CD4-positive, alpha-beta memory T cell (primary cell): Measurements from ENCODE around the gene VAV2. TPM values are rescaled to one million over a fixed set of nuclear protein-coding genes. Genes with fewer than 3 reads are reported as not detected.

ENCODE experiments used
- CTCF ChIA-PET: fragments of 350-600 bp; sonication (Branson Sonifier 250); formaldehyde crosslinking; loops from one replicate; lab custom pipeline; 2021; ENCODE audit warnings: inconsistent platforms; ENCODE audit not compliant: partially characterized antibody; lab: Charles Lee
- POLR2A ChIA-PET: fragments of 350-600 bp; sonication (Branson Sonifier 250); formaldehyde crosslinking; loops from one replicate; lab custom pipeline; 2021; ENCODE audit not compliant: partially characterized antibody; lab: Charles Lee
- DNase-seq, 5 donors: peaks; one replicate each; pipeline versions ENCODE4 v3.0.0 to v3.0.0-alpha.2; 2020 to 2022; ENCODE audit warnings: mixed read lengths in 1 of 5
- H3K27ac ChIP-seq: one replicate; pipeline ENCODE4 v1.7.0; 2013; ENCODE audit warnings: low read depth, low read length
- H3K27me3 ChIP-seq: 2 replicates; pipeline ENCODE4 v1.7.0; 2013; ENCODE audit warnings: mild to moderate bottlenecking, low read length, moderate library complexity; ENCODE audit not compliant: insufficient read depth
- H3K36me3 ChIP-seq: 2 replicates; pipeline ENCODE4 v1.7.0; 2013; ENCODE audit warnings: mild to moderate bottlenecking, low read length, moderate library complexity; ENCODE audit not compliant: insufficient read depth
- H3K4me1 ChIP-seq: 2 replicates; pipeline ENCODE4 v1.7.0; 2013; ENCODE audit warnings: mild to moderate bottlenecking, low read length, moderate library complexity; ENCODE audit not compliant: insufficient read depth
- H3K4me3 ChIP-seq, 2 donors: one replicate each; pipeline ENCODE4 v1.7.0; 2013; ENCODE audit warnings: low read length in 2 of 2, mild to moderate bottlenecking in 1 of 2
- H3K9me3 ChIP-seq, 2 donors: one replicate each; pipeline ENCODE4 v1.7.0; 2013; ENCODE audit warnings: low read length in 2 of 2, control low read depth in 1 of 2; ENCODE audit not compliant: control insufficient read depth in 1 of 2
- H3K27ac Mint-ChIP-seq, 7 donors: one replicate each; pipeline ENCODE4 v1.8.0; 2020 to 2021; ENCODE audit warnings: mixed read lengths in 7 of 7, mild to moderate bottlenecking in 6 of 7, inconsistent platforms in 3 of 7, moderate library complexity in 3 of 7
- H3K27me3 Mint-ChIP-seq, 2 donors: one replicate each; pipeline ENCODE4 v1.8.0; 2020 to 2021; ENCODE audit warnings: mixed read lengths in 2 of 2
- H3K36me3 Mint-ChIP-seq, 2 donors: one replicate each; pipeline ENCODE4 v1.8.0; 2020 to 2021; ENCODE audit warnings: mixed read lengths in 2 of 2, inconsistent platforms in 1 of 2, mild to moderate bottlenecking in 1 of 2
- H3K4me1 Mint-ChIP-seq, 4 donors: one replicate each; pipeline ENCODE4 v1.8.0; 2020 to 2021; ENCODE audit warnings: mixed read lengths in 4 of 4, mild to moderate bottlenecking in 1 of 4
- H3K4me3 Mint-ChIP-seq, 8 donors: one replicate each; pipeline ENCODE4 v1.8.0; 2020 to 2021; ENCODE audit warnings: mixed read lengths in 8 of 8, mild to moderate bottlenecking in 7 of 8, moderate library complexity in 6 of 8, inconsistent platforms in 3 of 8
- H3K9me3 Mint-ChIP-seq, 8 donors: one replicate each; pipeline ENCODE4 v1.8.0; 2020 to 2021; ENCODE audit warnings: mixed read lengths in 8 of 8, mild to moderate bottlenecking in 5 of 8, inconsistent platforms in 3 of 8, moderate library complexity in 1 of 8
- intact Hi-C: fragments of 100-400 bp; cut with micrococcal nuclease; formaldehyde crosslinking; loops from one replicate; pipeline ENCODE4 v1.15.1; 2023
- polyA plus RNA-seq, 2 donors: library from polyadenylated mRNA; unstranded; fragments of 300-500 nt; fragmentation: Illumina TruSeq; gene quantifications; one replicate each; pipeline ENCODE4 v1.2.3, GENCODE V29; 2021
- total RNA-seq, 2 experiments: library from RNA; stranded (reverse); gene quantifications; one replicate each; pipeline ENCODE4 v1.2.3, GENCODE V29; 2021

VAV2 gene
- total and polyA plus RNA-seq, 4 experiments from 2014 or later: 0.26 to 3.0 (median 1.0) TPM

- H3K27me3 ChIP-seq: no peaks in the 10 kb centered on the region
- Mint-ChIP-seq H3K36me3 (no peaks in the 10 kb centered on the region), H3K4me1 (no peaks in the 10 kb centered on the region), H3K27ac (no peak overlapping the region), H3K9me3 (peaks cover 0 to 1% (median 0%) of the 10 kb centered on the region in 8 donors), H3K27me3 (no peaks in the 10 kb centered on the region), H3K4me3 (no peak overlapping the region)
- H3K4me3 ChIP-seq: no peak overlapping the region
- no peak overlapping the region for H3K27ac ChIP-seq
- H3K36me3 ChIP-seq: no peaks in the 10 kb centered on the region
- intact Hi-C loops: no loop called here
- DNase-seq: no peak
- ChIA-PET POLR2A (no interaction called here), CTCF (no interaction called here)
- no peaks in the 10 kb centered on the region for H3K9me3 ChIP-seq
- H3K4me1 ChIP-seq: no peaks in the 10 kb centered on the region
These were observed 166.4 kb downstream of the VAV2 start for GRCh38 chr9:133825555-133826218.

DNA sequence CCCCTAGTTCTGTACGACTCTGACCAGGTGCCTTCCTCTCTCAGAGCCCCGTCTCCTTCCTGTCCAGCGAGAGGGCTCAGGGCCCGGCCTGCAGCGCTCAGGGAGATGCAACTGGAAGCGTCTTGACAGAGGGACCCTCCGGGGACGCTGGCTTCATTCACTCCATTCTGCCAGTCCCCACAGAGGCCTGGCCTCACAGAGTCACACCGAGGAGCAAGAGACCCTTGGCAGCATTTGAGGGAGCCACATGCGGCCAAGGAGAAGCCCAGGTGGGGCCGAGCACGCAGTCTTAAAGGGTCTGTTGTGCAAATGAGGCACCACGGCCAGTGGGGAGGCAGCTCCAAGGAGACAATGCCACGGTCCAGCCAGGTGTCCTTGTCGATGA lies 167.3 kb downstream of the VAV2 start:
- Mint-ChIP-seq H3K27ac (no peak overlapping the region), H3K27me3 (no peaks in the 10 kb centered on the region), H3K4me1 (no peaks in the 10 kb centered on the region), H3K9me3 (peaks cover 0 to 1% (median 0%) of the 10 kb centered on the region in 8 donors), H3K36me3 (no peaks in the 10 kb centered on the region), H3K4me3 (no peak overlapping the region)
- Histone ChIP-seq H3K4me3 (no peak overlapping the region), H3K36me3 (no peaks in the 10 kb centered on the region), H3K27me3 (no peaks in the 10 kb centered on the region), H3K9me3 (no peaks in the 10 kb centered on the region), H3K4me1 (no peaks in the 10 kb centered on the region), H3K27ac (no peak overlapping the region)
- DNase-seq: no peak
- intact Hi-C loops: no loop called here
- CTCF ChIA-PET: no interaction called here
- POLR2A ChIA-PET: no interaction called here

DNA sequence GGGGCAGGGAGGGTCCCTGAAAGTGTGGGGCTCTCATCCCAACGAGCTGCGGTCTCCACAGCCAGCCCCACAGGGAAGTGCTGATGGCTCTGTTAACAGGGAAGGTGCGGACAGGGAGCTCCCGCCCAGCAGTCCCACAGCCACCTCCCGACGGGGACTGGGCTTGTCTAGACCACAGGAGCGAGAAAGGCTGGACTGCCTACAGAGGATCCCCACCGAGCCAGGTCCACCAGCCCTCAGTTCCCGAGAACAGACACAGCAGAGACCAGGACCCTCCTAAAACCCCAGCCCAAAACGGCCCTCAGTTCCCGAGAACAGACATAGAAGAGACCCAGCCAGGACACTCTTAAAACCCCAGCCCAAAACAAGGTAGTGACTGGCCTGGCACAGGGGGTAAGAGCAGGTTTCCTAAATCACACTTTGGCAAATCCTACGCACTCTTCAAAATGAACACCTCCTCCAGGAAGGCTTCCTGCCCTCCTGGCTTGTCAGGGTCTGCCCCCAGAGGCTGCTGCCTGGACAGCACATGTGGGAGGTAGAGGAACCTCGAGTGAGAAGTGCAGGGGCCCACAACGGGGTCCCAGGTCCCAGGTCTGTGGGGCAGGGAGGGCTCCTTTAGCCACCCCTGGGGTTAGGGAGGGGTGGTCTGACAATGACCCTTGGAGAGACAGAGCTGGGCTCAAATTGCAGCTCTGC lies 167.9 kb downstream of the VAV2 start:
- no peaks in the 10 kb centered on the region for H3K27me3 ChIP-seq
- no peak overlapping the region for H3K4me3 ChIP-seq
- H3K27ac ChIP-seq: no peak overlapping the region
- CTCF ChIA-PET: no interaction called here
- Mint-ChIP-seq H3K4me1 (no peaks in the 10 kb centered on the region), H3K27ac (no peak overlapping the region), H3K4me3 (no peak overlapping the region), H3K36me3 (no peaks in the 10 kb centered on the region), H3K27me3 (no peaks in the 10 kb centered on the region), H3K9me3 (peaks cover 0 to 1% (median 0%) of the 10 kb centered on the region in 8 donors)
- no peaks in the 10 kb centered on the region for H3K4me1 ChIP-seq
- no peaks in the 10 kb centered on the region for H3K9me3 ChIP-seq
- no peak for DNase-seq
- POLR2A ChIA-PET: no interaction called here
- no peaks in the 10 kb centered on the region for H3K36me3 ChIP-seq
- intact Hi-C loops: no loop called here

DNA sequence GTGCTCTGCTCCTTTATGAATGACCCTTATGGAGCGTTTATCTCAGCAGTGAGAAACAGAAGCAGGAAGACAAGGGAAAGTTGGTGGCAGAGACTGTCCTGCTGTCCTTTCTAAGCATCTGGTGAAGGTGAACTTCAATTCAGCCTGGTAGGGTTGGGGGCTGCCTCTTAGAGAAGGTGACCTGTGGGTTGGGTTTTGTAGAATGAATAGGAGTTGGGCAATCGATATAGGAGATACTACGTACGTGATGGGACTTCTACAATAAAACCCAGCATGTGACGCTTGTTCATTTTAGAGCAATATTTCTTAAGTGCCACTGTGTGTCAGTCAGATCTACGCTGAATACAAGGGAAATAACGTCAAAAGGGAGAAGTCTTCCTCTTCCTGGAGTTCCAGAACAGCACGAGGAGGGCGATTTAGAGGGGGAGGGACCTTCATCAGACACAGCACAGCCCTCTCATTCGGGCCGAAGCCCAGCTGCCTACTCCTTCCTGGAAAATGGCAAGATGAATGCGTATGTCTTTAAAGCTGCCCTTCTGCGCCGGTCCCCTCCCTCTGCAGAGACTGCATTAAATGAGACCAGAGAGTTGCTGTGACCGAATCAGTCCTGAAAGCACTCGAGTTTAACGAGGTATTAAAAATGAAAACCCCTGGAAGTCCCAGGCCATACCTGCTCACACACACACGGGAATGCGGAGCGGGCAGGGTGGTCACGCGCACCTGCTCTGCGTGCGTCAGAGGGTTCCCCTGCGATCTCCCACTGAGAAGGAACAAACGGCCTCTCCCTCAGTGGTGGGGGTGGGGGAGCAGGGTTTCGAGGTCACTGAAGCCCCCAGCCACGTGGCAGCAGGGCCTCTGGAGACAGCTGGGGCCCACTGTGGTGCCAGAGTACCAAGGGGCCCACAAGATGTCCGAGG lies 168.7 kb downstream of the VAV2 start:
- CTCF ChIA-PET: no interaction called here

DNA sequence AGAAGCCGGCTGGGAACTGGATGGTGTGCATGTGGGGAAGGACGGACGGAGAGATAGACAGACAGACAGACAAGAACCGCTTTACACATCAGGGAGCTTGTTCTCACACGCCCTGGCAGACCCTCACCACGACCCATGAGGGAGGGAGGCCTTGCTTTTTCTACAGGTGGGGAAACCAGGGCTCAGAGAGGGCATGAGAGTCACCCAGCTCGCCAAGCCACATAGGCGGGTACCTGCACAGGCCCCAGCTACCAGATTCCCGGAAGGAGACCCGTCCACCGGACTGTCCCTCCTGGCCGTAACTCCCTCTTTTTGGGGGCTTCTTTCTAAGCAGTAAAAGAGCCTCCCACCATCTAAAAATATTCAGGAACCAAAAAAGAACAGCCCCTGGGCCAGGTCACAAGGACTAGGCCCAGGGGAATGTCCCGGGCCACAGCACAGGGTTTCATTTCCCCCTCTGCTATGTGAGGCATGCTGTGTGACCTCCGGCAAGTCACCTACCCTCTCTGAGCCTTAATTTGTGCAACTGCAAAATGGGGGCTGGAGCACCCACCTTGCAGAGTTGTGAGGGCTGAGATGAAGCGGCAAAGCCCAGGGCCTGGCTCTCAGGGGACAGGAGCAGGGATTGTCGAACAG lies 169.6 kb downstream of the VAV2 start:
- DNase-seq: no peak
- Mint-ChIP-seq H3K27ac (no peak overlapping the region), H3K4me3 (no peak overlapping the region), H3K4me1 (no peaks in the 10 kb centered on the region), H3K27me3 (no peaks in the 10 kb centered on the region), H3K36me3 (no peaks in the 10 kb centered on the region), H3K9me3 (peaks cover 0 to 1% (median 0%) of the 10 kb centered on the region in 8 donors)
- no peaks in the 10 kb centered on the region for H3K27me3 ChIP-seq
- no peak overlapping the region for H3K27ac ChIP-seq
- no peaks in the 10 kb centered on the region for H3K36me3 ChIP-seq
- intact Hi-C loops: no loop called here
- no peak overlapping the region for H3K4me3 ChIP-seq
- H3K9me3 ChIP-seq: no peaks in the 10 kb centered on the region
- ChIA-PET CTCF (no interaction called here), POLR2A (no interaction called here)
- no peaks in the 10 kb centered on the region for H3K4me1 ChIP-seq

More for the DNA sequence above, 168.7 kb downstream of the VAV2 start:
- H3K4me1 Mint-ChIP-seq: no peaks in the 10 kb centered on the region
- no peak overlapping the region for H3K4me3 ChIP-seq
- POLR2A ChIA-PET: no interaction called here
- no peak for DNase-seq
- peak overlapping the region in 1 of 7 donors; percentile 42 for H3K27ac Mint-ChIP-seq
- no peaks in the 10 kb centered on the region for H3K9me3 ChIP-seq
- H3K4me3 Mint-ChIP-seq: no peak overlapping the region
- H3K4me1 ChIP-seq: no peaks in the 10 kb centered on the region
- H3K27me3 ChIP-seq: no peaks in the 10 kb centered on the region
- H3K27ac ChIP-seq: no peak overlapping the region
- H3K36me3 Mint-ChIP-seq: no peaks in the 10 kb centered on the region
- no peaks in the 10 kb centered on the region for H3K27me3 Mint-ChIP-seq
- intact Hi-C loops: no loop called here
- H3K36me3 ChIP-seq: no peaks in the 10 kb centered on the region
- H3K9me3 Mint-ChIP-seq: peaks cover 0 to 1% (median 0%) of the 10 kb centered on the region in 8 donors

GRCh38 chr9:133821601-133822429 lies 170.3 kb downstream of the VAV2 start:
- DNase-seq: no peak
- ChIA-PET CTCF (interaction anchor here (1.1 kb wide), 1 partner anchor 583 kb away, joined by 3 read pairs; no protein-coding TSS in a partner anchor), POLR2A (no interaction called here)
- Histone ChIP-seq H3K36me3 (no peaks in the 10 kb centered on the region), H3K27me3 (no peaks in the 10 kb centered on the region), H3K9me3 (no peaks in the 10 kb centered on the region), H3K27ac (no peak overlapping the region), H3K4me3 (no peak overlapping the region), H3K4me1 (no peaks in the 10 kb centered on the region)
- no peak overlapping the region for H3K4me3 Mint-ChIP-seq
- no peaks in the 10 kb centered on the region for H3K27me3 Mint-ChIP-seq
- H3K36me3 Mint-ChIP-seq: no peaks in the 10 kb centered on the region
- peaks cover 0 to 1% (median 0%) of the 10 kb centered on the region in 8 donors for H3K9me3 Mint-ChIP-seq
- no peaks in the 10 kb centered on the region for H3K4me1 Mint-ChIP-seq
- H3K27ac Mint-ChIP-seq: no peak overlapping the region
- intact Hi-C loops: no loop called here
